CD4-positive, alpha-beta T cell (primary cell): Measurements from ENCODE around the gene ZDHHC3. TPM values are rescaled to one million over a fixed set of nuclear protein-coding genes. Genes with fewer than 3 reads are reported as not detected.

Experiments used
- ATAC-seq: fragments of 200-7000 bp; cut with Tn5 transposase; one replicate; pipeline ENCODE4 v1.10.0; 2022; ENCODE audit warnings: mild to moderate bottlenecking; ENCODE audit not compliant: poor library complexity
- CTCF ChIA-PET: fragments of 350-600 bp; sonication (Branson Sonifier 250); formaldehyde crosslinking; loops from one replicate; lab custom pipeline; 2021; ENCODE audit warnings: antibody characterized with exemption, inconsistent platforms; lab: Charles Lee
- POLR2A ChIA-PET: fragments of 350-600 bp; sonication (Branson Sonifier 250); formaldehyde crosslinking; loops from one replicate; lab custom pipeline; 2021; ENCODE audit warnings: antibody characterized with exemption, inconsistent platforms; lab: Charles Lee
- DNase-seq, 14 experiments: peaks; one replicate each; pipeline ENCODE4 v3.0.0-alpha.2; 2013 to 2020; ENCODE audit warnings: mixed read lengths in 2 of 14
- H3K27ac ChIP-seq, 2 donors: one replicate each; pipeline versions ENCODE4 v1.5.1 to v1.7.0; 2013; ENCODE audit warnings: low read length in 2 of 2, low read depth in 1 of 2, mild to moderate bottlenecking in 1 of 2
- H3K27me3 ChIP-seq, 2 experiments: 1 replicate in 1 of 2; 2 replicates in 1 of 2; pipeline versions ENCODE4 v1.6.1 to v1.7.0; 2013; ENCODE audit warnings: low read length in 2 of 2, control low read depth in 1 of 2, mild to moderate bottlenecking in 1 of 2, moderate library complexity in 1 of 2; ENCODE audit not compliant: insufficient read depth in 2 of 2, control insufficient read depth in 1 of 2
- H3K36me3 ChIP-seq: one replicate; pipeline ENCODE4 v1.6.1; 2013; ENCODE audit warnings: low read length, control low read depth; ENCODE audit not compliant: insufficient read depth
- H3K4me1 ChIP-seq: one replicate; pipeline ENCODE4 v1.6.1; 2013; ENCODE audit warnings: low read length, control low read depth; ENCODE audit not compliant: insufficient read depth
- H3K4me3 ChIP-seq: one replicate; pipeline ENCODE4 v1.5.1; 2013; ENCODE audit warnings: mild to moderate bottlenecking, low read length, moderate library complexity
- H3K9me3 ChIP-seq, 2 experiments: 1 replicate in 1 of 2; 2 replicates in 1 of 2; pipeline versions ENCODE4 v1.6.1 to v1.7.0; 2013; ENCODE audit warnings: low read length in 2 of 2, mild to moderate bottlenecking in 2 of 2, control low read depth in 1 of 2, moderate library complexity in 1 of 2; ENCODE audit not compliant: control insufficient read depth in 1 of 2, insufficient read depth in 1 of 2
- H3K27ac Mint-ChIP-seq: one replicate; pipeline ENCODE4 v1.8.0; 2020; ENCODE audit warnings: mixed read lengths
- H3K27me3 Mint-ChIP-seq: one replicate; pipeline ENCODE4 v1.8.0; 2021; ENCODE audit warnings: mixed read lengths
- H3K36me3 Mint-ChIP-seq: one replicate; pipeline ENCODE4 v1.8.0; 2021; ENCODE audit warnings: low read depth, mixed read lengths
- H3K4me1 Mint-ChIP-seq: one replicate; pipeline ENCODE4 v1.8.0; 2021; ENCODE audit warnings: low read depth, mixed read lengths
- H3K4me3 Mint-ChIP-seq: one replicate; pipeline ENCODE4 v1.8.0; 2020; ENCODE audit warnings: mild to moderate bottlenecking, mixed read lengths
- H3K9me3 Mint-ChIP-seq: one replicate; pipeline ENCODE4 v1.8.0; 2020; ENCODE audit warnings: mixed read lengths
- intact Hi-C, 2 experiments: fragments of 100-400 bp; cut with DNase I in 1 of 2; cut with micrococcal nuclease in 1 of 2; formaldehyde crosslinking; loops; one replicate each; pipeline versions ENCODE4 v1.15.1 to v1.9.0; 2023 to 2025; cut with DNase I, micrococcal nuclease
- total RNA-seq, 174 experiments: library from RNA in 2 of 174; stranded (reverse) in 2 of 174; gene quantifications; one replicate each; pipeline ENCODE4 v1.2.3 and lab custom pipeline; 2021 to 2026
- TF ChIP-seq, protein P1 (sequence below): fragments of 200-600 bp; IDR thresholded peaks from one replicate; pipeline ENCODE4 v1.8.0; 2022; ENCODE audit warnings: antibody characterized with exemption, mild to moderate bottlenecking

Gene ZDHHC3
- total RNA-seq, 2 experiments from 2014 or later, result 34.4 to 34.6 TPM

DNA sequence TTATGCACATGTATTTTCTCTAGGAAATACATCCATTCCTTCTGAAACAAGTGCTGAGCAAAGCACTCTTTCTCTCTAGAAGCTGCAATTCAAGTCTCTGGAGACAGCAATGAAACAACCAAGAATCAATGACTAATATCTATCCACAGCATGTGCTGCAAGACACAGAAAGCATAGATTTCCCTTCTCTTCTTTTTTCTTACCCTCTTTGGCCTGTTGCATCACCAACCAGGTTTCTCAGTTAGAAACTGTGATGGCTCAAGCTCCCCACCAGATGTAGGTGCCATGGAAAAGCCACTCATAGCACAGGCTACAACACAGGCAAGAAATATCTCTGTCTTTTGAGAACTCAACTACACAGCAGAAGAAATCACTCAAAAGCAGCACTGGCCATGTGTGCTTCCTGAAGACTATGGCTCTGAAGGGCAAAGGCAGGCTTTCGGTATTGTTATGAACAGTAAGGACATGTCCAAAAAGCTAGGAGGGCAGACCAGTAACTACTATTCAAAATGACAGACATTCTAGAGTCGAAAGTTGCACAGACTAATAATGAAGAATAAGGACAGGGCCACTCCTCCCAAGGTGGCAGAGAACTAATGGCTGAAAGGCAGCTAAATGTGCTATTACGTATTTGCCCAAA, 15.5 kb downstream of the ZDHHC3 start:
- no peak overlapping the region for H3K27ac Mint-ChIP-seq
- ATAC-seq, result no peak
- ChIA-PET CTCF (no interaction called here), POLR2A (no interaction called here)
- no peak for DNase-seq
- H3K27me3 Mint-ChIP-seq, result no peaks in the 10 kb centered on the region
- H3K4me3 ChIP-seq, result no peak overlapping the region
- H3K9me3 Mint-ChIP-seq, result no peaks in the 10 kb centered on the region
- no peak overlapping the region for H3K4me3 Mint-ChIP-seq
- H3K4me1 ChIP-seq, result no peaks in the 10 kb centered on the region
- peaks cover 37% of the 10 kb centered on the region for H3K36me3 Mint-ChIP-seq
- H3K36me3 ChIP-seq, result peaks cover 27% of the 10 kb centered on the region
- H3K27ac ChIP-seq, result no peak overlapping the region
- H3K9me3 ChIP-seq, result no peaks in the 10 kb centered on the region
- intact Hi-C loops, result no loop called here
- TF ChIP-seq, protein P1, sequence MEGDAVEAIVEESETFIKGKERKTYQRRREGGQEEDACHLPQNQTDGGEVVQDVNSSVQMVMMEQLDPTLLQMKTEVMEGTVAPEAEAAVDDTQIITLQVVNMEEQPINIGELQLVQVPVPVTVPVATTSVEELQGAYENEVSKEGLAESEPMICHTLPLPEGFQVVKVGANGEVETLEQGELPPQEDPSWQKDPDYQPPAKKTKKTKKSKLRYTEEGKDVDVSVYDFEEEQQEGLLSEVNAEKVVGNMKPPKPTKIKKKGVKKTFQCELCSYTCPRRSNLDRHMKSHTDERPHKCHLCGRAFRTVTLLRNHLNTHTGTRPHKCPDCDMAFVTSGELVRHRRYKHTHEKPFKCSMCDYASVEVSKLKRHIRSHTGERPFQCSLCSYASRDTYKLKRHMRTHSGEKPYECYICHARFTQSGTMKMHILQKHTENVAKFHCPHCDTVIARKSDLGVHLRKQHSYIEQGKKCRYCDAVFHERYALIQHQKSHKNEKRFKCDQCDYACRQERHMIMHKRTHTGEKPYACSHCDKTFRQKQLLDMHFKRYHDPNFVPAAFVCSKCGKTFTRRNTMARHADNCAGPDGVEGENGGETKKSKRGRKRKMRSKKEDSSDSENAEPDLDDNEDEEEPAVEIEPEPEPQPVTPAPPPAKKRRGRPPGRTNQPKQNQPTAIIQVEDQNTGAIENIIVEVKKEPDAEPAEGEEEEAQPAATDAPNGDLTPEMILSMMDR, result no peak
- H3K4me1 Mint-ChIP-seq, result peaks cover 53% of the 10 kb centered on the region
- H3K27me3 ChIP-seq, result no peaks in the 10 kb centered on the region

DNA sequence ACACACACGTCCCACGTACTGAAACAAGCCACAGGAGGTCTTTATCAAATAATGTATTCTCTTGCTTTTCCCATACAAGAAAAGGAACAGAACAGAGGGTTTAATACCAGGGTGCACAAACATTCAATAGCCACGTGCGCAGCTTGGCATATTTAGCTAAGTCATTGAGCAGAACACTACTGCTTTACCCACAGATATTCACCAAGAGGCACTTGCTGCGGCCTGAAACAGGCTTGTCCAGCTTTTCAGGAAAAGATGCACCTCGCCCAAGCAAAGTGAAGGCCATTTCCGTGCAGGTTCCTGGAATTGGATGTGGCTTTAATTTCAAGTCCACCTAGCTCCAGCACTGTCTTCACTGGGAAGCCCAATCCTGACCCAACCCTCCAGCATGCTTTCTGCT, 17.6 kb downstream of the ZDHHC3 start:
- TF ChIP-seq, protein P1, result no peak
- ChIA-PET POLR2A (no interaction called here), CTCF (no interaction called here)
- ATAC-seq (no peak), DNase-seq (no peak)
- Histone ChIP-seq H3K27me3 (no peaks in the 10 kb centered on the region), H3K27ac (no peak overlapping the region), H3K4me3 (no peak overlapping the region), H3K9me3 (no peaks in the 10 kb centered on the region), H3K36me3 (peaks cover 32% of the 10 kb centered on the region), H3K4me1 (no peaks in the 10 kb centered on the region)
- H3K4me3 Mint-ChIP-seq, result no peak overlapping the region
- H3K9me3 Mint-ChIP-seq, result no peaks in the 10 kb centered on the region
- intact Hi-C loops, result no loop called here
- peaks cover 36% of the 10 kb centered on the region for H3K4me1 Mint-ChIP-seq
- H3K36me3 Mint-ChIP-seq, result peaks cover 56% of the 10 kb centered on the region
- H3K27ac Mint-ChIP-seq, result no peak overlapping the region
- H3K27me3 Mint-ChIP-seq, result no peaks in the 10 kb centered on the region

DNA sequence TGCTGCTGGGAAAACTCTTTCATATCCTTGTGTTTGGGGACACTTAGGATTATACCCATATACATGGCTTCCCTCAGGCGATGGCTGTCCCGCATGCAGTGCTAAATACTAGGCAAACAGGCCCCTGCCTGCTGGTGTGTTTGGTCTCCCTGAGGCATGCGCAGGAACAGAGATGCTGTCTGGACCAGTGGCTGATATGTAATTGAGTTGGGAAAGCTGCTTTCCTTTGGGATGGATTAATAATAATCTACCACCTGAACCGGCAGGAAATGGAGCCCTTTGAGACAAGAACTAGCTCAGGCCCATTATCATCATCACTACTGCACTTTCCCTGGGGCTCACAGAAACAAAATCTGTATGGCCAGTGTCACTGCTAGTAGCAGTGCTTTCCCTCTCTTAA, 18.0 kb downstream of the ZDHHC3 start:
- no peaks in the 10 kb centered on the region for H3K27me3 Mint-ChIP-seq
- ChIA-PET CTCF (no interaction called here), POLR2A (no interaction called here)
- TF ChIP-seq, protein P1, result no peak
- H3K36me3 ChIP-seq, result peaks cover 33% of the 10 kb centered on the region
- H3K4me3 ChIP-seq, result no peak overlapping the region
- no peaks in the 10 kb centered on the region for H3K9me3 Mint-ChIP-seq
- no peaks in the 10 kb centered on the region for H3K9me3 ChIP-seq
- H3K4me1 ChIP-seq, result no peaks in the 10 kb centered on the region
- H3K27me3 ChIP-seq, result no peaks in the 10 kb centered on the region
- intact Hi-C loops, result no loop called here
- H3K27ac Mint-ChIP-seq, result no peak overlapping the region
- H3K4me3 Mint-ChIP-seq, result no peak overlapping the region
- peaks cover 34% of the 10 kb centered on the region for H3K4me1 Mint-ChIP-seq
- no peak overlapping the region for H3K27ac ChIP-seq
- ATAC-seq, result no peak
- H3K36me3 Mint-ChIP-seq, result peaks cover 56% of the 10 kb centered on the region
- DNase-seq, result no peak
